GM12878 (cell line): ENCODE measurements around the gene TACC2. TPM values are rescaled to one million over a fixed set of nuclear protein-coding genes. Genes with fewer than 3 reads are reported as not detected.

Experiments used
- ATAC-seq: fragments of 200-7000 bp; cut with Tn5 transposase; 3 replicates; pipeline ENCODE4 v1.9.1; 2020; ENCODE audit warnings: mild to moderate bottlenecking, moderate library complexity
- BruUV-seq: library from RNA; stranded (reverse); fragments of 400-500 nt; replicated peaks from 2 replicates; lab custom pipeline; 2021; lab: Mats Ljungman, UMichigan
- CTCF ChIA-PET: fragments of 300-600 bp; sonication (Branson Sonifier 250); formaldehyde crosslinking; extraction: SDS; loops from one replicate; lab custom pipeline; 2021; ENCODE audit warnings: inconsistent platforms; lab: Yijun Ruan, JAX
- POLR2A ChIA-PET: fragments of 350-600 bp; formaldehyde crosslinking; extraction: SDS; loops from one replicate; lab custom pipeline; 2021; ENCODE audit warnings: inconsistent platforms; lab: Charles Lee
- RAD21 ChIA-PET: fragments of 300-600 bp; sonication (Branson Sonifier 250); formaldehyde crosslinking; loops from one replicate; lab custom pipeline; 2023; ENCODE audit warnings: antibody characterized with exemption; ENCODE audit not compliant: unreplicated experiment; lab: Charles Lee
- SMC1A ChIA-PET: fragments of 300-600 bp; sonication (Branson Sonifier 250); formaldehyde crosslinking; loops from one replicate; lab custom pipeline; 2023; ENCODE audit not compliant: unreplicated experiment, uncharacterized antibody; lab: Charles Lee
- DNase-seq: peaks from one replicate; pipeline ENCODE4 v3.0.0-alpha.2; 2011; ENCODE audit warnings: low read depth, low spot score
- FAIRE-seq: peaks from 3 replicates; lab custom pipeline; 2011; peaks lifted over from hg19 to GRCh38; lab: Jason Lieb, UNC
- H2AFZ ChIP-seq: 2 replicates; pipeline ENCODE4 v1.6.0; 2011; ENCODE audit warnings: low read depth, low read length, control low read depth; ENCODE audit not compliant: control insufficient read depth
- H3K27ac ChIP-seq: 2 replicates; pipeline ENCODE4 v1.5.1; 2011; ENCODE audit warnings: control low read depth; ENCODE audit not compliant: control insufficient read depth, insufficient read depth
- H3K27me3 ChIP-seq, 2 experiments: replicated peaks in 1 of 2; 2 replicates each; pipeline versions ENCODE4 v1.6.0 to v1.6.1; 2011; ENCODE audit warnings: low read length in 1 of 2; ENCODE audit not compliant: control insufficient read depth in 2 of 2, insufficient read depth in 2 of 2
- H3K36me3 ChIP-seq, 2 experiments: 2 replicates each; pipeline ENCODE4 v1.5.1; 2011; ENCODE audit warnings: low read length in 1 of 2; ENCODE audit not compliant: control insufficient read depth in 2 of 2, insufficient read depth in 2 of 2
- H3K4me1 ChIP-seq: 2 replicates; pipeline ENCODE4 v1.6.1; 2011; ENCODE audit warnings: mild to moderate bottlenecking, low read length, moderate library complexity, mixed read lengths; ENCODE audit not compliant: control insufficient read depth, insufficient read depth
- H3K4me2 ChIP-seq: 2 replicates; pipeline ENCODE4 v1.6.0; 2011; ENCODE audit warnings: control low read depth; ENCODE audit not compliant: control insufficient read depth, insufficient read depth
- H3K4me3 ChIP-seq: fragments of 200-600 bp; sonication (generic); 2 replicates; pipeline ENCODE4 v1.5.1; 2016
- H3K79me2 ChIP-seq: 2 replicates; pipeline ENCODE4 v1.6.0; 2011; ENCODE audit warnings: low read length; ENCODE audit not compliant: control insufficient read depth, insufficient read depth
- H3K9ac ChIP-seq: 2 replicates; pipeline ENCODE4 v1.8.0; 2011; ENCODE audit warnings: low read length, control low read depth, mixed read lengths; ENCODE audit not compliant: control insufficient read depth, insufficient read depth
- H3K9me3 ChIP-seq: replicated peaks from 3 replicates; pipeline ENCODE4 v1.5.1; 2011; ENCODE audit warnings: mild to moderate bottlenecking, low read length; ENCODE audit not compliant: control insufficient read depth, insufficient read depth
- H4K20me1 ChIP-seq: 2 replicates; pipeline ENCODE4 v1.6.0; 2011; ENCODE audit not compliant: control insufficient read depth, insufficient read depth
- BACH1 ChIP-seq: fragments of 450-650 bp; IDR thresholded peaks from 2 replicates; pipeline ENCODE4 v1.6.1; 2017; ENCODE audit warnings: mild to moderate bottlenecking, borderline replicate concordance
- MXI1 ChIP-seq: fragments of 150-350 bp; IDR thresholded peaks from 2 replicates; pipeline ENCODE4 v1.6.1; 2011; ENCODE audit warnings: low read depth, mild to moderate bottlenecking, inconsistent platforms, low read length, improper control_type of control experiment
- MYB ChIP-seq: fragments of 150-350 bp; IDR thresholded peaks from 2 replicates; pipeline ENCODE4 v1.6.1; 2014; ENCODE audit warnings: mild to moderate bottlenecking, low read depth, low read length, borderline replicate concordance
- NBN ChIP-seq: fragments of 450-650 bp; IDR thresholded peaks from 2 replicates; pipeline ENCODE4 v1.6.1; 2016
- POLR2AphosphoS2 ChIP-seq: IDR thresholded peaks from 2 replicates; pipeline ENCODE4 v1.6.1; 2011; ENCODE audit warnings: low read depth, mild to moderate bottlenecking, low read length, improper control_type of control experiment, moderate library complexity
- TAF1 ChIP-seq: IDR thresholded peaks from 2 replicates; pipeline ENCODE4 v1.6.1; 2011; ENCODE audit warnings: mild to moderate bottlenecking, low read depth, low read length, borderline replicate concordance
- TARDBP ChIP-seq: IDR thresholded peaks from 2 replicates; pipeline ENCODE4 v1.6.1; 2016; ENCODE audit warnings: borderline replicate concordance
- TBL1XR1 ChIP-seq: IDR thresholded peaks from 2 replicates; pipeline ENCODE4 v1.6.1; 2012; ENCODE audit warnings: low read depth, low read length, improper control_type of control experiment
- YY1 ChIP-seq: IDR thresholded peaks from 2 replicates; pipeline ENCODE4 v1.6.1; 2011; ENCODE audit warnings: low read depth, mild to moderate bottlenecking, low read length
- ZNF207 ChIP-seq: fragments of 450-650 bp; IDR thresholded peaks from 2 replicates; pipeline ENCODE4 v1.6.1; 2014; ENCODE audit warnings: antibody characterized with exemption, mild to moderate bottlenecking, borderline replicate concordance
- ZSCAN29 ChIP-seq: fragments of 450-650 bp; IDR thresholded peaks from 2 replicates; pipeline ENCODE4 v1.6.1; 2017; ENCODE audit warnings: mild to moderate bottlenecking, moderate library complexity
- WGBS: methylation state at CpG from one replicate; pipeline ENCODE4 v1.1.6; 2016; ENCODE audit warnings: low lambda C conversion rate; ENCODE audit not compliant: insufficient replicate concordance, insufficient coverage; ENCODE audit errors: missing lambda C conversion rate; 5-methylcytosine and 5-hydroxymethylcytosine counted together
- in situ Hi-C: fragments of 300-500 bp; cut with MboI; formaldehyde crosslinking; loops from 9 replicates; pipeline ENCODE4 v1.14.3; 2018; ENCODE audit warnings: mixed read lengths
- intact Hi-C: fragments of 100-400 bp; cut with micrococcal nuclease; formaldehyde crosslinking; loops from one replicate; pipeline ENCODE4 v1.14.2; 2022; ENCODE audit not compliant: unreplicated experiment
- polyA plus RNA-seq, 11 experiments: library from polyadenylated mRNA; depleted of rRNA in 4 of 11; unstranded in 6 of 11; stranded (reverse) in 5 of 11; fragments of >200 nt; fragmentation: Nextera tagmentation in 4 of 11; fragmentation: Illumina TruSeq in 1 of 11; extraction: Ambion mirVana in 4 of 11; extraction: Trizol in 1 of 11; gene quantifications; 1 replicate in 1 of 11; 2 replicates in 10 of 11; pipeline versions ENCODE4 v1.2.1 to v1.2.3, GENCODE V29; 2011 to 2016; ENCODE audit warnings: inconsistent platforms in 2 of 11, missing spikeins in 2 of 11, low read depth in 1 of 11
- total RNA-seq, 4 experiments: library from RNA; depleted of rRNA in 3 of 4; stranded (reverse); fragments of >200 nt in 3 of 4; fragmentation: Illumina TruSeq in 1 of 4; extraction: Trizol in 1 of 4; gene quantifications; 2 replicates each; pipeline versions ENCODE4 v1.2.1 to v1.2.3, GENCODE V29; 2013 to 2021
- TF ChIP-seq, protein P1 (sequence below): fragments of 450-650 bp; formaldehyde crosslinking; IDR thresholded peaks from 2 replicates; pipeline ENCODE4 v1.5.0; 2022; ENCODE audit warnings: mild to moderate bottlenecking, missing genetic modification characterization

Gene TACC2
- total and polyA plus RNA-seq, 10 of the 15 experiments (the other 5 are each of a cell fraction or from before 2014, with no cell fraction given) = 0.07 to 0.64 (median 0.13) TPM; not detected in 5

DNA sequence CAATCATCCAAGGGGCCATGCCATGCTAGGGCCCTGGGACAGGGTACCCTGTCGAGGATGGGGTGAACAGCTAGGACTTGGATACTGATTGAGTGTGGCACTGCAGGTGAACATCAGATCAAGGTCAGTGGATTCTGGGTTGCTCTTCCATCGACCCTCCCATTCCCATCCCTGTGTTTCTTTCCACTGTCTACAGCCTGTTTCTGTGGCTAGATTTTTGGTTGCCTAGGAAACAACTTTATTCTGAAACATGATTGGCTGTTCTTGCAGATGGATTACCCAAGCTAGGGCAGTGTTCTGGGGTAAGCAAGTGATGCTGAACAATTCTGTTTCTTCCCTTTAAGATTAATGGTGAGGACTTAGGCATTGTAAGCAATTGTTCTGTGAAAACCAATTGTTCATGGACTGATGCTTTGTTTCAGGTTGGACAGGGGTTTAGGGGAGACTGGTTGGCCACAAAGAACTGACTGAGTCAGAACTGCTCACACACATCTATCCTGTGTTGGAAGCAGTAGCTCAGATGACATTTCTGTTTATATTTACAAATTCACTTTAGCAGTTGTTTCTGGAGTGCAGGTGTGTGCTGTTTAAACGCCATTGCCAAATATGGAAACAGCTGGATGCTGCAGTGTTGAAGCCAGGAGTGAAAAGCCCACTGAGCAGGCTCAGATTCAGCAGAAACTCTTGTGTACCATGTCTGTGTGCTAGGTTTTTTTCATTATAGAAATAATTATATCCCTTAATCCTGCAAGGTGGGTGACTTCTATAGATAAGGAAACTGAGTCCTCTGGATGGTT, 179.8 kb downstream of the TACC2 start:
- no peak overlapping the region for H2AFZ ChIP-seq
- H3K27ac ChIP-seq = no peak overlapping the region
- H3K9me3 ChIP-seq = no peaks in the 10 kb centered on the region
- intact Hi-C loops (no loop called here), in situ Hi-C loops (no loop called here)
- no peak for TF ChIP-seq TAF1
- no peak for TF ChIP-seq TARDBP
- no peak for TF ChIP-seq TBL1XR1
- no peak for TF ChIP-seq NBN
- no peak for TF ChIP-seq ZNF207
- no peak for TF ChIP-seq MYB
- no peak for TF ChIP-seq POLR2AphosphoS2
- TF ChIP-seq ZSCAN29 = no peak
- TF ChIP-seq BACH1 = no peak
- TF ChIP-seq YY1 = no peak
- TF ChIP-seq, protein P1, sequence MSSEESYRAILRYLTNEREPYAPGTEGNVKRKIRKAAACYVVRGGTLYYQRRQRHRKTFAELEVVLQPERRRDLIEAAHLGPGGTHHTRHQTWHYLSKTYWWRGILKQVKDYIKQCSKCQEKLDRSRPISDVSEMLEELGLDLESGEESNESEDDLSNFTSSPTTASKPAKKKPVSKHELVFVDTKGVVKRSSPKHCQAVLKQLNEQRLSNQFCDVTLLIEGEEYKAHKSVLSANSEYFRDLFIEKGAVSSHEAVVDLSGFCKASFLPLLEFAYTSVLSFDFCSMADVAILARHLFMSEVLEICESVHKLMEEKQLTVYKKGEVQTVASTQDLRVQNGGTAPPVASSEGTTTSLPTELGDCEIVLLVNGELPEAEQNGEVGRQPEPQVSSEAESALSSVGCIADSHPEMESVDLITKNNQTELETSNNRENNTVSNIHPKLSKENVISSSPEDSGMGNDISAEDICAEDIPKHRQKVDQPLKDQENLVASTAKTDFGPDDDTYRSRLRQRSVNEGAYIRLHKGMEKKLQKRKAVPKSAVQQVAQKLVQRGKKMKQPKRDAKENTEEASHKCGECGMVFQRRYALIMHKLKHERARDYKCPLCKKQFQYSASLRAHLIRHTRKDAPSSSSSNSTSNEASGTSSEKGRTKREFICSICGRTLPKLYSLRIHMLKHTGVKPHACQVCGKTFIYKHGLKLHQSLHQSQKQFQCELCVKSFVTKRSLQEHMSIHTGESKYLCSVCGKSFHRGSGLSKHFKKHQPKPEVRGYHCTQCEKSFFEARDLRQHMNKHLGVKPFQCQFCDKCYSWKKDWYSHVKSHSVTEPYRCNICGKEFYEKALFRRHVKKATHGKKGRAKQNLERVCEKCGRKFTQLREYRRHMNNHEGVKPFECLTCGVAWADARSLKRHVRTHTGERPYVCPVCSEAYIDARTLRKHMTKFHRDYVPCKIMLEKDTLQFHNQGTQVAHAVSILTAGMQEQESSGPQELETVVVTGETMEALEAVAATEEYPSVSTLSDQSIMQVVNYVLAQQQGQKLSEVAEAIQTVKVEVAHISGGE (CRISPR knock-in tag) = no peak
- no peak for TF ChIP-seq MXI1
- BruUV-seq = no TSS peak
- no peak overlapping the region for H3K9ac ChIP-seq
- 3% methylated on average over 3 of the region's 3 CpGs for WGBS
- H3K4me1 ChIP-seq = no peaks in the 10 kb centered on the region
- H4K20me1 ChIP-seq = no peaks in the 10 kb centered on the region
- RAD21 ChIA-PET = no interaction called here
- H3K36me3 ChIP-seq = no peaks in the 10 kb centered on the region
- no peaks in the 10 kb centered on the region for H3K79me2 ChIP-seq
- H3K27me3 ChIP-seq = peaks cover 9 to 15% of the 10 kb centered on the region in 2 experiments
- POLR2A ChIA-PET = no interaction called here
- no peak overlapping the region for H3K4me3 ChIP-seq
- SMC1A ChIA-PET = no interaction called here
- ATAC-seq (no peak), FAIRE-seq (no peak), DNase-seq (no peak)
- CTCF ChIA-PET = no interaction called here
- H3K4me2 ChIP-seq = no peak overlapping the region
